CD14-positive monocyte (primary cell): Measurements from ENCODE around the gene GPR52. TPM values are rescaled to one million over a fixed set of nuclear protein-coding genes. Genes with fewer than 3 reads are reported as not detected.

Experiments
- DNase-seq, 3 donors: peaks; one replicate each; pipeline ENCODE4 v3.0.0-alpha.2; 2011 to 2022
- H2AFZ ChIP-seq: 2 replicates; pipeline ENCODE4 v1.6.0; 2012; ENCODE audit warnings: mild to moderate bottlenecking, low read depth, low read length, inconsistent platforms; ENCODE audit not compliant: insufficient read depth, poor library complexity, severe bottlenecking
- H3K27ac ChIP-seq, 2 donors: 1 replicate in 1 of 2; 2 replicates in 1 of 2; pipeline ENCODE4 v1.5.1; 2012 to 2013; ENCODE audit warnings: low read length in 2 of 2, control low read depth in 1 of 2, inconsistent platforms in 1 of 2, low read depth in 1 of 2, mild to moderate bottlenecking in 1 of 2
- H3K27me3 ChIP-seq, 2 donors: one replicate each; pipeline versions ENCODE4 v1.6.0 to v1.6.1; 2011 to 2013; ENCODE audit warnings: low read length in 2 of 2; ENCODE audit not compliant: control insufficient read depth in 2 of 2, insufficient read depth in 2 of 2
- H3K36me3 ChIP-seq, 2 donors: replicated peaks in 1 of 2; 1 replicate in 1 of 2; 2 replicates in 1 of 2; pipeline versions ENCODE4 v1.5.1 to v1.6.1; 2012 to 2013; ENCODE audit warnings: low read length in 2 of 2, control low read depth in 1 of 2, inconsistent platforms in 1 of 2, mild to moderate bottlenecking in 1 of 2; ENCODE audit not compliant: insufficient read depth in 2 of 2, control insufficient read depth in 1 of 2
- H3K4me1 ChIP-seq, 2 donors: 1 replicate in 1 of 2; 2 replicates in 1 of 2; pipeline versions ENCODE4 v1.5.1 to v1.6.1; 2012 to 2013; ENCODE audit warnings: low read length in 2 of 2, control low read depth in 1 of 2, inconsistent platforms in 1 of 2, mild to moderate bottlenecking in 1 of 2, moderate library complexity in 1 of 2; ENCODE audit not compliant: insufficient read depth in 2 of 2, control insufficient read depth in 1 of 2
- H3K4me2 ChIP-seq: replicated peaks from 2 replicates; pipeline ENCODE3; 2012; ENCODE audit warnings: low read length, moderate library complexity, mild to moderate bottlenecking; ENCODE audit not compliant: poor library complexity, severe bottlenecking; ENCODE audit errors: extremely low read depth
- H3K4me3 ChIP-seq, 3 experiments: fragments of 200-600 bp in 1 of 3; sonication (generic) in 1 of 3; replicated peaks in 1 of 3; 1 replicate in 2 of 3; 2 replicates in 1 of 3; pipeline ENCODE4 v1.5.1; 2011 to 2013; ENCODE audit warnings: low read length in 3 of 3, mild to moderate bottlenecking in 3 of 3, control low read depth in 2 of 3, low read depth in 2 of 3, inconsistent platforms in 1 of 3, moderate library complexity in 1 of 3
- H3K79me2 ChIP-seq: 2 replicates; pipeline ENCODE4 v1.6.0; 2012; ENCODE audit warnings: mild to moderate bottlenecking, control low read depth, inconsistent platforms, low read length, moderate library complexity; ENCODE audit not compliant: insufficient read depth
- H3K9ac ChIP-seq: 2 replicates; pipeline ENCODE4 v1.6.0; 2017; ENCODE audit warnings: low read length, mild to moderate bottlenecking; ENCODE audit not compliant: insufficient read depth, poor library complexity, severe bottlenecking
- H3K9me3 ChIP-seq, 2 donors: replicated peaks in 1 of 2; 1 replicate in 1 of 2; 2 replicates in 1 of 2; pipeline versions ENCODE4 v1.5.1 to v1.6.1; 2012 to 2013; ENCODE audit warnings: low read length in 2 of 2, control low read depth in 1 of 2; ENCODE audit not compliant: control insufficient read depth in 1 of 2, insufficient read depth in 1 of 2
- H4K20me1 ChIP-seq: 2 replicates; pipeline ENCODE4 v1.6.0; 2012; ENCODE audit warnings: mild to moderate bottlenecking, low read length, control low read depth, moderate library complexity; ENCODE audit not compliant: insufficient read depth
- H3K27ac Mint-ChIP-seq, 7 donors: one replicate each; pipeline ENCODE4 v1.8.0; 2020; ENCODE audit warnings: mild to moderate bottlenecking in 7 of 7, mixed read lengths in 7 of 7, moderate library complexity in 6 of 7, inconsistent platforms in 2 of 7
- H3K27me3 Mint-ChIP-seq, 3 donors: one replicate each; pipeline ENCODE4 v1.8.0; 2021 to 2022; ENCODE audit warnings: low read depth in 3 of 3, mild to moderate bottlenecking in 3 of 3, mixed read lengths in 3 of 3, moderate library complexity in 3 of 3, inconsistent platforms in 1 of 3
- H3K36me3 Mint-ChIP-seq, 2 donors: one replicate each; pipeline ENCODE4 v1.8.0; 2020; ENCODE audit warnings: mixed read lengths in 2 of 2, inconsistent platforms in 1 of 2, mild to moderate bottlenecking in 1 of 2
- H3K4me1 Mint-ChIP-seq: one replicate; pipeline ENCODE4 v1.8.0; 2020; ENCODE audit warnings: mild to moderate bottlenecking, mixed read lengths
- H3K4me3 Mint-ChIP-seq, 2 donors: one replicate each; pipeline ENCODE4 v1.8.0; 2020; ENCODE audit warnings: mild to moderate bottlenecking in 2 of 2, mixed read lengths in 2 of 2, moderate library complexity in 1 of 2
- H3K9me3 Mint-ChIP-seq, 7 donors: one replicate each; pipeline ENCODE4 v1.8.0; 2020 to 2022; ENCODE audit warnings: mixed read lengths in 7 of 7, mild to moderate bottlenecking in 6 of 7, moderate library complexity in 6 of 7, inconsistent platforms in 2 of 7
- CTCF ChIP-seq: fragments of 200-600 bp; IDR thresholded peaks from one replicate; pipeline ENCODE4 v1.8.0; 2022; ENCODE audit warnings: antibody characterized with exemption, mild to moderate bottlenecking
- WGBS: methylation state at CpG from one replicate; pipeline ENCODE4 v1.1.5; 2013; ENCODE audit warnings: missing lambda C conversion rate; ENCODE audit not compliant: insufficient coverage; 5-methylcytosine and 5-hydroxymethylcytosine counted together
- intact Hi-C, 2 donors: fragments of 100-400 bp; cut with micrococcal nuclease; formaldehyde crosslinking; loops; one replicate each; pipeline versions ENCODE4 v1.15.0 to v1.15.1; 2023
- polyA plus RNA-seq, 3 donors: library from polyadenylated mRNA; depleted of rRNA in 1 of 3; unstranded in 2 of 3; stranded (reverse) in 1 of 3; fragments of 300-500 nt in 2 of 3; fragments of >200 nt in 1 of 3; fragmentation: Illumina TruSeq in 2 of 3; gene quantifications; 1 replicate in 2 of 3; 2 replicates in 1 of 3; pipeline ENCODE4 v1.2.3, GENCODE V29; 2012 to 2021

GPR52 gene
- polyA plus RNA-seq, 3 donors = 0.21 TPM; not detected in 2

GRCh38 chr1:174448974-174449373, 1.2 kb downstream of the GPR52 start:
- H3K4me3 ChIP-seq = no peak overlapping the region
- intact Hi-C loops = no loop called here
- no peak for DNase-seq
- Mint-ChIP-seq H3K4me3 (no peak overlapping the region), H3K4me1 (no peaks in the 10 kb centered on the region), H3K27me3 (no peaks in the 10 kb centered on the region), H3K9me3 (peaks cover 0 to 3% (median 3%) of the 10 kb centered on the region in 7 donors), H3K27ac (no peak overlapping the region), H3K36me3 (no peaks in the 10 kb centered on the region)
- no peak overlapping the region for H3K4me2 ChIP-seq
- no peak for TF ChIP-seq CTCF
- H3K9ac ChIP-seq = no peak overlapping the region
- no CpG with 5 or more reads among the region's 5 CpGs for WGBS
- no peaks in the 10 kb centered on the region for H3K79me2 ChIP-seq
- no peak overlapping the region for H2AFZ ChIP-seq
- no peaks in the 10 kb centered on the region for H3K27me3 ChIP-seq
- H3K36me3 ChIP-seq = no peaks in the 10 kb centered on the region
- peaks cover 0 to 3% of the 10 kb centered on the region in 2 donors for H3K9me3 ChIP-seq
- no peaks in the 10 kb centered on the region for H3K4me1 ChIP-seq
- H3K27ac ChIP-seq = no peak overlapping the region
- no peaks in the 10 kb centered on the region for H4K20me1 ChIP-seq

GRCh38 chr1:174451408-174451807, 3.6 kb downstream of the GPR52 start:
- Mint-ChIP-seq H3K9me3 (peaks cover 0 to 5% (median 4%) of the 10 kb centered on the region in 7 donors), H3K27me3 (no peaks in the 10 kb centered on the region), H3K36me3 (no peaks in the 10 kb centered on the region), H3K4me1 (no peaks in the 10 kb centered on the region), H3K4me3 (no peak overlapping the region), H3K27ac (no peak overlapping the region)
- no peak overlapping the region for H3K4me3 ChIP-seq
- no peaks in the 10 kb centered on the region for H3K36me3 ChIP-seq
- no peaks in the 10 kb centered on the region for H4K20me1 ChIP-seq
- no peaks in the 10 kb centered on the region for H3K4me1 ChIP-seq
- H3K79me2 ChIP-seq = no peaks in the 10 kb centered on the region
- H3K4me2 ChIP-seq = no peak overlapping the region
- H3K9ac ChIP-seq = no peak overlapping the region
- TF ChIP-seq CTCF = no peak
- DNase-seq = no peak
- no peak overlapping the region for H2AFZ ChIP-seq
- peaks cover 0 to 3% of the 10 kb centered on the region in 2 donors for H3K9me3 ChIP-seq
- H3K27me3 ChIP-seq = no peaks in the 10 kb centered on the region
- intact Hi-C loops = no loop called here
- H3K27ac ChIP-seq = no peak overlapping the region
- 100% methylated on average over 5 of the region's 6 CpGs for WGBS
